Endothelial cell of umbilical vein (primary cell): Measurements from ENCODE around the gene SH3GLB2. TPM values are rescaled to one million over a fixed set of nuclear protein-coding genes. Genes with fewer than 3 reads are reported as not detected.

Source experiments
- BruUV-seq: library from RNA; stranded (reverse); fragments of 400-500 nt; replicated peaks from 2 replicates; lab custom pipeline; 2021; lab: Mats Ljungman, UMichigan
- CTCF ChIA-PET: fragments of 300-600, 350-600 bp; sonication (Branson Sonifier 250); formaldehyde crosslinking; loops from one replicate; lab custom pipeline; 2021; ENCODE audit warnings: antibody characterized with exemption, inconsistent platforms; lab: Charles Lee
- POLR2A ChIA-PET: fragments of 300-600, 350-600 bp; sonication (Branson Sonifier 250); formaldehyde crosslinking; loops from one replicate; lab custom pipeline; 2021; ENCODE audit warnings: antibody characterized with exemption, inconsistent platforms; lab: Charles Lee
- DNase-seq: peaks from one replicate; pipeline ENCODE4 v3.0.0-alpha.2; 2011; ENCODE audit warnings: low read depth, low spot score
- FAIRE-seq: peaks from 2 replicates; lab custom pipeline; 2011; peaks lifted over from hg19 to GRCh38; lab: Jason Lieb, UNC
- H2AFZ ChIP-seq: 2 replicates; pipeline ENCODE4 v1.6.0; 2012; ENCODE audit warnings: low read depth, low read length, control low read depth, inconsistent platforms
- H3K27ac ChIP-seq: 2 replicates; pipeline ENCODE4 v1.5.1; 2011; ENCODE audit warnings: low read depth, mild to moderate bottlenecking, control low read depth, low read length, moderate library complexity; ENCODE audit not compliant: insufficient read depth
- H3K27me3 ChIP-seq, 2 experiments: 2 replicates each; pipeline versions ENCODE4 v1.6.0 to v1.6.1; 2011; ENCODE audit warnings: low read length in 2 of 2, mixed read lengths in 1 of 2; ENCODE audit not compliant: control insufficient read depth in 2 of 2, insufficient read depth in 2 of 2
- H3K36me3 ChIP-seq, 2 experiments: 2 replicates in 1 of 2; 3 replicates in 1 of 2; pipeline ENCODE4 v1.5.1; 2011; ENCODE audit warnings: low read length in 2 of 2, mild to moderate bottlenecking in 1 of 2, moderate library complexity in 1 of 2; ENCODE audit not compliant: control insufficient read depth in 2 of 2, insufficient read depth in 2 of 2; ENCODE audit errors: extremely low read depth in 1 of 2
- H3K4me1 ChIP-seq: 3 replicates; pipeline ENCODE4 v1.5.1; 2011; ENCODE audit warnings: mild to moderate bottlenecking, low read length; ENCODE audit not compliant: control insufficient read depth, insufficient read depth; ENCODE audit errors: extremely low read depth
- H3K4me2 ChIP-seq: 2 replicates; pipeline ENCODE4 v1.6.1; 2011; ENCODE audit warnings: low read length, control low read depth, mixed read lengths; ENCODE audit not compliant: insufficient read depth
- H3K4me3 ChIP-seq, 3 experiments: fragments of 200-600 bp in 1 of 3; sonication (generic), shearing (Covaris generic) in 1 of 3; replicated peaks in 1 of 3; 2 replicates each; pipeline ENCODE4 v1.5.1; 2011 to 2016; ENCODE audit warnings: control low read depth in 3 of 3, low read length in 3 of 3, mild to moderate bottlenecking in 2 of 3, inconsistent platforms in 1 of 3, low read depth in 1 of 3, moderate library complexity in 1 of 3; ENCODE audit not compliant: insufficient read depth in 1 of 3
- H3K79me2 ChIP-seq: 2 replicates; pipeline ENCODE4 v1.6.0; 2012; ENCODE audit warnings: low read length, inconsistent platforms; ENCODE audit not compliant: control insufficient read depth, insufficient read depth
- H3K9ac ChIP-seq: replicated peaks from 2 replicates; pipeline ENCODE3; 2011; ENCODE audit warnings: low read length, control low read depth; ENCODE audit not compliant: insufficient read depth; ENCODE audit errors: extremely low read depth
- H3K9me1 ChIP-seq: replicated peaks from 3 replicates; pipeline ENCODE4 v1.6.0; 2011; ENCODE audit warnings: mild to moderate bottlenecking, low read length; ENCODE audit not compliant: control insufficient read depth, insufficient read depth; ENCODE audit errors: extremely low read depth
- H3K9me3 ChIP-seq: replicated peaks from 2 replicates; pipeline ENCODE4 v1.5.1; 2012; ENCODE audit warnings: low read length, inconsistent platforms; ENCODE audit not compliant: control insufficient read depth, insufficient read depth
- H4K20me1 ChIP-seq: replicated peaks from 2 replicates; pipeline ENCODE3; 2011; ENCODE audit warnings: mild to moderate bottlenecking, low read length; ENCODE audit not compliant: control insufficient read depth, insufficient read depth; ENCODE audit errors: extremely low read depth
- CTCF ChIP-seq, 2 donors: IDR thresholded peaks; 1 replicate in 1 of 2; 2 replicates in 1 of 2; pipeline ENCODE4 v1.5.1; 2011; ENCODE audit warnings: low read length in 2 of 2, mild to moderate bottlenecking in 2 of 2, moderate library complexity in 2 of 2, control low read depth in 1 of 2, inconsistent platforms in 1 of 2, low read depth in 1 of 2; ENCODE audit not compliant: insufficient read depth in 1 of 2; ENCODE audit errors: extremely low read depth in 1 of 2
- GATA2 ChIP-seq: IDR thresholded peaks from 2 replicates; pipeline ENCODE4 v1.7.0; 2011; ENCODE audit warnings: low read depth, mild to moderate bottlenecking, moderate library complexity, mixed read lengths, low read length; ENCODE audit not compliant: insufficient read length, insufficient read depth
- MYC ChIP-seq: IDR thresholded peaks from one replicate; pipeline ENCODE4 v1.6.1; 2011; ENCODE audit warnings: mild to moderate bottlenecking, low read depth, low read length
- POLR2AphosphoS5 ChIP-seq: IDR thresholded peaks from 2 replicates; pipeline ENCODE4 v1.6.1; 2012; ENCODE audit warnings: low read depth, mild to moderate bottlenecking, control low read depth, low read length, moderate library complexity; ENCODE audit not compliant: insufficient read depth
- dilution Hi-C: fragments of 300-500 bp; cut with MboI; formaldehyde crosslinking; loops from one replicate; pipeline ENCODE4 v1.15.0; 2019; ENCODE audit warnings: low sequenced_read_pairs; ENCODE audit not compliant: extremely low pct_ligation_motif_present
- intact Hi-C: fragments of 100-400 bp; cut with micrococcal nuclease; formaldehyde crosslinking; loops from one replicate; pipeline ENCODE4 v1.10.0; 2022
- polyA plus RNA-seq, 4 experiments: library from polyadenylated mRNA; depleted of rRNA in 3 of 4; stranded (reverse) in 3 of 4; unstranded in 1 of 4; fragments of >200 nt; gene quantifications; 2 replicates each; pipeline versions ENCODE4 v1.2.1 to v1.2.3, GENCODE V29; 2011 to 2012; ENCODE audit warnings: missing spikeins in 1 of 4
- total RNA-seq: library from RNA; stranded (reverse); gene quantifications from 2 replicates; pipeline ENCODE4 v1.2.3, GENCODE V29; 2021
- TF ChIP-seq, protein P1 (sequence below): IDR thresholded peaks from 2 replicates; pipeline ENCODE4 v1.6.1; 2011; ENCODE audit not compliant: insufficient read depth, insufficient read length

SH3GLB2 gene
- total and polyA plus RNA-seq, 2 donors (not counting 3 experiments of a cell fraction or from before 2014, with no cell fraction given), result 58.8 to 77.5 TPM

GRCh38 chr9:129007766-129008468 is 20.2 kb downstream of the SH3GLB2 start:
- DNase-seq (no peak), FAIRE-seq (no peak)
- dilution Hi-C loops, result no loop called here
- H3K4me2 ChIP-seq, result no peak overlapping the region
- TF ChIP-seq GATA2, result no peak
- TF ChIP-seq POLR2AphosphoS5, result no peak
- TF ChIP-seq, protein P1, sequence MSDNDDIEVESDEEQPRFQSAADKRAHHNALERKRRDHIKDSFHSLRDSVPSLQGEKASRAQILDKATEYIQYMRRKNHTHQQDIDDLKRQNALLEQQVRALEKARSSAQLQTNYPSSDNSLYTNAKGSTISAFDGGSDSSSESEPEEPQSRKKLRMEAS, result no peak
- TF ChIP-seq MYC, result no peak
- no peak for TF ChIP-seq CTCF (IDR thresholded peaks at IDR 0.05; ENCODE audit: extremely low read depth in 1 of 2, insufficient read depth in 1 of 2, low read depth in 1 of 2, low read length in 2 of 2)
- no peak overlapping the region for H2AFZ ChIP-seq
- no peaks in the 10 kb centered on the region for H3K4me1 ChIP-seq
- ChIA-PET POLR2A (no interaction called here), CTCF (interaction anchor here (1.1 to 3.1 kb wide), 6 partner anchors 8 to 275 kb away, joined by 3 to 17 read pairs (median 3); partner anchors contain the start of gene SH3GLB2)
- H4K20me1 ChIP-seq, result no peaks in the 10 kb centered on the region
- H3K9me3 ChIP-seq, result no peaks in the 10 kb centered on the region
- H3K27ac ChIP-seq, result no peak overlapping the region
- no peak overlapping the region for H3K9ac ChIP-seq
- no peak overlapping the region for H3K4me3 ChIP-seq
- H3K27me3 ChIP-seq, result no peaks in the 10 kb centered on the region
- H3K9me1 ChIP-seq, result no peaks in the 10 kb centered on the region
- H3K79me2 ChIP-seq, result no peaks in the 10 kb centered on the region
- intact Hi-C loops, result loop anchor here (5.0 to 10.0 kb wide), 2 partner anchors 146 to 607 kb away; no protein-coding TSS in a partner anchor
- H3K36me3 ChIP-seq, result peaks cover 6 to 38% of the 10 kb centered on the region in 2 experiments
- BruUV-seq, result TSS peak; percentile 23
